Heart left ventricle (tissue), 13 donors: ENCODE results near the gene DIS3L2.

Source experiments
- POLR2A ChIP-seq, 2 donors: fragments of 450-650 bp; IDR thresholded peaks; one replicate each; pipeline ENCODE4 v1.6.1; 2017; ENCODE audit warnings: antibody characterized with exemption in 2 of 2, mild to moderate bottlenecking in 2 of 2, moderate library complexity in 2 of 2
- TF ChIP-seq, protein P1 (sequence below), 12 donors: fragments of 200-600 bp; sonication (generic) in 4 of 12; IDR thresholded peaks; one replicate each; pipeline versions ENCODE4 v1.5.0 to v1.8.0; 2018 to 2022; ENCODE audit warnings: antibody characterized with exemption in 12 of 12, mild to moderate bottlenecking in 5 of 12
- donor health status: ischemic (EF 13 %, LVEDD 7.1; RV severe dilation, severe dysfunction).
- donor health status: DM: no; HTN: yes; CAD: no.
- donor health status: DM: no; HTN: no; CAD: no.
- donor health status: ischemic (EF 25% LVEDD 6.9; RV normal size, moderate dysfunction).
- donor health status: ischemic (EF 25% LVEDD 5.7; RV mildly dilated, moderate dysfunction).
- donor health status: ischemic (EF 35%, LVEDD 5.7; RV mildly dilated, moderate dysfunction).
- donor health status: nonischemic (EF 11% LVEDD 7.7; RV severe dilation, severe dysfunction).
- donor health status: DM: yes; HTN: yes; CAD: no.
- donor health status: PGD.
- donor health status: ischemic (EF 29% LVEDD 5.4; RV normal size, mild dysfunction).
- donor health status: nonischemic (EF 23%, LVEDD 6.1; RV moderate dilation, normal function).

DNA sequence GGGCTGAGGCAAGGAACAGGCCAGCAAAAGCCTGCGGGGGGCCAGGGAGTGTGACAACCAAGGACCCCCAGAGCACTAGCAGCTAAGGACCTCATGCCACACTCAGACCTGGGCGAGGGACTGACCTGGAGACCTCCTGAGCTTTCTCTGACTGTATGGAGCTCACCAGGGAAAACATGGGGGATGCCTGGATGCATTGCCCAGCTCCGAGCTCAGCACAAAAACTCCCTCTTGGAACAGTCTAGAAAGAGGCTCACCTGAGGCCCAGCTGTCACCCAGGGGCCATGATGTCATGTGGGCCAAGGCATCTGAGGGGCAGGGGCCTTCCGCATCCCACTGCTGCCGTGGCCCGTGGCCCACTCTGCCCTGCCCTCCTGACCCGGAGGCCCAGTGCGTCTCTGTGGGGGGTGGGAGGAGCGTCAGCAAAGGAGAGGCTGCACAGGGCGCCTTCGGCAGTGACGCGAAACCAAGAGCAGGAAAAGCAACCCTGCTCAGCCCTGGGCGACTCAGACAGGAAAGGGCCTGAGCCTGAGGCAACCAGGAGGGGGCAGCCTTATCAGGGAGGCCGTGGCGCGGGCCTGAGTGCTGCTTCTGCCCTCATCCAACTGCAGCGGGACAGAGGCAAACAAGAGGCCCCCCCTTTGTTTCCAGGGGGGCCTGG, 359.8 kb downstream of the DIS3L2 start:
- TF ChIP-seq, protein P1, sequence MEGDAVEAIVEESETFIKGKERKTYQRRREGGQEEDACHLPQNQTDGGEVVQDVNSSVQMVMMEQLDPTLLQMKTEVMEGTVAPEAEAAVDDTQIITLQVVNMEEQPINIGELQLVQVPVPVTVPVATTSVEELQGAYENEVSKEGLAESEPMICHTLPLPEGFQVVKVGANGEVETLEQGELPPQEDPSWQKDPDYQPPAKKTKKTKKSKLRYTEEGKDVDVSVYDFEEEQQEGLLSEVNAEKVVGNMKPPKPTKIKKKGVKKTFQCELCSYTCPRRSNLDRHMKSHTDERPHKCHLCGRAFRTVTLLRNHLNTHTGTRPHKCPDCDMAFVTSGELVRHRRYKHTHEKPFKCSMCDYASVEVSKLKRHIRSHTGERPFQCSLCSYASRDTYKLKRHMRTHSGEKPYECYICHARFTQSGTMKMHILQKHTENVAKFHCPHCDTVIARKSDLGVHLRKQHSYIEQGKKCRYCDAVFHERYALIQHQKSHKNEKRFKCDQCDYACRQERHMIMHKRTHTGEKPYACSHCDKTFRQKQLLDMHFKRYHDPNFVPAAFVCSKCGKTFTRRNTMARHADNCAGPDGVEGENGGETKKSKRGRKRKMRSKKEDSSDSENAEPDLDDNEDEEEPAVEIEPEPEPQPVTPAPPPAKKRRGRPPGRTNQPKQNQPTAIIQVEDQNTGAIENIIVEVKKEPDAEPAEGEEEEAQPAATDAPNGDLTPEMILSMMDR (IDR thresholded peaks at IDR 0.05), result no peak
- TF ChIP-seq POLR2A (IDR thresholded peaks at IDR 0.05), result no peak
